Epithelial cell of proximal tubule (primary cell): ENCODE results near the gene TAF6L. TPM values are rescaled to one million over a fixed set of nuclear protein-coding genes. Genes with fewer than 3 reads are reported as not detected.

Experiments used
- DNase-seq: peaks from one replicate; pipeline ENCODE4 v3.0.0-alpha.2; 2011; ENCODE audit warnings: low read depth
- H3K4me3 ChIP-seq: 2 replicates; pipeline ENCODE4 v1.5.1; 2011; ENCODE audit warnings: low read depth, mild to moderate bottlenecking, low read length
- total RNA-seq: library from RNA; depleted of rRNA; stranded (reverse); fragments of >200 nt; gene quantifications from 2 replicates; pipeline ENCODE4 v1.2.3, GENCODE V29; 2015
- TF ChIP-seq, protein P1 (sequence below): conservative IDR thresholded peaks from 2 replicates; pipeline ENCODE4 v1.5.1; 2012; ENCODE audit warnings: low read depth, mild to moderate bottlenecking, low read length

TAF6L gene
- total RNA-seq, 1 donor from 2014 or later, result 12.4 TPM

DNA sequence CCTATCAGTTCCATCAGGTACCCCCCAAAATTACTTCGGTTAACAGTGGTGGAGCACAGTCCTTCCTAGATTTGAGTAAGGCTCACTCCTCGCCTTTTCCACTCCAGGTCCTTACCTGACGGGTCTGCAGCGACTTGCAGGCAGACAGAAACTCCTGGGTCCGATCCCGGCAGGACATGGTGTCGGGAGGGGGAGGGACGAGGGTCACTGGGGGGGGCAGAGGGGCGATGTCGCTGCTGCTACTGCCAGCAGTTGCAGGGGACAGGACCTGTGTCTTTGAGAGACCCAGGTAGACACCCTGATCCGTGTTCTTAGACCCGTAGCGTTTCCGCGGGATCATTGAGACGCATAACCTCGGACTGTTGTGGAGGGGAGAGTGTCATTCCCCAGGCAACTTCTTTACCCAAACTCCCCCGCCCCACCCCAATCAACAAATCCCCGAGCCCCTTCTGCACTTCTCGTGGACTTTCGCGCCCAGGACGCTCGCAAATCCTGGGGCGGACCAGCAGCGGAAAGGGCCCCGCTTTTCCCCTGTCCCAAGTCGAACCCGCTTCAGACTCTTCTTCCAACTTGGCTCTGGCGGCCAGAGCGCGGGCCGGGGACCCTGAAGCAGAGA is 59.8 kb downstream of the TAF6L start:
- DNase-seq, result no peak
- peak overlapping the region; percentile 97 for H3K4me3 ChIP-seq
- TF ChIP-seq, protein P1, sequence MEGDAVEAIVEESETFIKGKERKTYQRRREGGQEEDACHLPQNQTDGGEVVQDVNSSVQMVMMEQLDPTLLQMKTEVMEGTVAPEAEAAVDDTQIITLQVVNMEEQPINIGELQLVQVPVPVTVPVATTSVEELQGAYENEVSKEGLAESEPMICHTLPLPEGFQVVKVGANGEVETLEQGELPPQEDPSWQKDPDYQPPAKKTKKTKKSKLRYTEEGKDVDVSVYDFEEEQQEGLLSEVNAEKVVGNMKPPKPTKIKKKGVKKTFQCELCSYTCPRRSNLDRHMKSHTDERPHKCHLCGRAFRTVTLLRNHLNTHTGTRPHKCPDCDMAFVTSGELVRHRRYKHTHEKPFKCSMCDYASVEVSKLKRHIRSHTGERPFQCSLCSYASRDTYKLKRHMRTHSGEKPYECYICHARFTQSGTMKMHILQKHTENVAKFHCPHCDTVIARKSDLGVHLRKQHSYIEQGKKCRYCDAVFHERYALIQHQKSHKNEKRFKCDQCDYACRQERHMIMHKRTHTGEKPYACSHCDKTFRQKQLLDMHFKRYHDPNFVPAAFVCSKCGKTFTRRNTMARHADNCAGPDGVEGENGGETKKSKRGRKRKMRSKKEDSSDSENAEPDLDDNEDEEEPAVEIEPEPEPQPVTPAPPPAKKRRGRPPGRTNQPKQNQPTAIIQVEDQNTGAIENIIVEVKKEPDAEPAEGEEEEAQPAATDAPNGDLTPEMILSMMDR, result no peak

DNA sequence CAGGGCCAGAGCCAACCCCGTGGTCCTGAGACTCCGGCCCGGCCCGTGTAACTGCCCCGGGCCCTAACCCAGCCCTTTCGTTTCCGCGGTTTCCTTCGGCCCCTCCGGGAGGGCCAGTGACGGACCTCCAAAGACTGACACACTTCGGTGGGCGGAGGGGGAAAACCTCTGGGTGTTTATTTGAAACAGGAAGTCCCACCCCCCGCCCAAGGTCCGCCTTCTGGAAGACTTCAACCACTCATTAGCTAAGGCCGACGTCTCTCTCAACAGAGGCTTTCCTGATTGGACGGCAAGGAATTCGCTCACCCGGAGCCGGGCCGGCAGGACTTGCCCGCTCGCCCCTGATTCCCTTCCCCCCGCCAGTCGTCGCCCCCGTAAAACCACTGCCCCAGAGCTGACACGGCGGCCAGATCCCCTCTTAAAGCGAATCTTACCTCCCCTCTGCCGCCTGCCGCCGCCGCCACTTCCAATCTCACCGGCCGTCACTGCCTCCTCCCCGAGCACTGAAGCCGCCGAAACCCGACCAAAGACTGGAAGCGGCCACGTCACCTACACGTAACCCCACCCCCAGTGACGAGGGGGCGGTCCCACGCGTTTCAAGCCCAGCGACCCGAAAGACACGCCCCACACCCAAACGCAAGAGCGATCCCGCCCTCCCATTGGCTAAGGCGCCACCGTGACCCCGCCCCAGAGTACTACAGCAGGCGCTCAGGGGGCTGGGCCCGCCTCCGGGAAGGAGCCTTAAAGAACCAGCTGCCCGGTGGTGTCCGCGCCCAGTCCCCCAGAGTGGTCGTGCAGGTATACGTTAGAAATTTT is 60.5 kb downstream of the TAF6L start, which contains the start of gene STX5:
STX5 (minus strand) TSS at position 532 of the 816 bp plus-strand sequence. CDS start 808 bp downstream, outside the sequence.
- DNase-seq, result peak; percentile 84
- TF ChIP-seq, protein P1, result no peak
- peak within 1 kb of the TSS; percentile 97 for H3K4me3 ChIP-seq

DNA sequence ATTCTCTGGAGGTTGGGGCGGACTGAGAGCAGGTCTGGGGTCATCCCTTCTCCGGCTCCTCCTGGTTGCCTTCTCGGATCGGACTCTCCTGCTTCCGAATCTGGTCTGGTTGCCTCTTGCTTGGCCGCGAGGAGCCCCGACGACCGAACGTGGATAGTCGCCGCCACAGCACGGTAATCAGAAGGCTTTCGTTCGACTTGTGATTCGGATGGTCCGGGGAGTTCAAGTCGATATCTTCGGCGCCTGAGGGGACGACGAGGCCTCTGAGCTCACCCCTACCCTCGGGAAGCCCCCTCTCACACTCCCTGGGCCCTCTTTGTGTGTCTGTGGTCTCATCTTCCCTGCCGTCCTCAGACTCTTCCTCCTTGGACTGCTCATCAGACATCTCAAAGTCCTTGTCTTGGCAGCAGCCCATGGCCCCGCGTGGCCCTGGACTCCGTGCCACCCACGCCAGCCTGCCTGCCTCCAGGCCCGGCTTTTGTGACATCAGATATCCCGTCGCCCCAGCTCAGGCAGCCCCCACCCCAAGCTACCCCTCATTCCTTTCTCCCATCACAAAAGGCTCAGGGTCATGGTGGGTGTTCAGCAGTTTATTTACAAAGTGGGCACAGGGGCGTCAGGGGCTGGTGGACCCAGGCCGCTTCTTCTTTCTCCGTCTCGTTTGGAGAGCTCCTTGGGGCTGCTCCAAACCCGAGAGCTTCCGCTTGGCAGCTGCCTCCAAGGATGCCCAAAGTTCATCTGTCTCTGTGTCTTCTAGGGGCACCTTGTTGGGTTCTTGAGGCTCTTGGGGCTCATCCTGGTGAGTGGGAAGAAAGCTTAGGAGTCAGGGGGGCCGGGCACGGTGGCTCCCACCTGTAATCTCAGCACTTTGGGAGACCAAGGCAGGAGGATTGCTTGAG is 61.4 kb downstream of the TAF6L start, which contains the start of gene TEX54:
TEX54 (minus strand) TSS at position 506 of the 899 bp plus-strand sequence.
- TF ChIP-seq, protein P1, result no peak
- no peak for DNase-seq

DNA sequence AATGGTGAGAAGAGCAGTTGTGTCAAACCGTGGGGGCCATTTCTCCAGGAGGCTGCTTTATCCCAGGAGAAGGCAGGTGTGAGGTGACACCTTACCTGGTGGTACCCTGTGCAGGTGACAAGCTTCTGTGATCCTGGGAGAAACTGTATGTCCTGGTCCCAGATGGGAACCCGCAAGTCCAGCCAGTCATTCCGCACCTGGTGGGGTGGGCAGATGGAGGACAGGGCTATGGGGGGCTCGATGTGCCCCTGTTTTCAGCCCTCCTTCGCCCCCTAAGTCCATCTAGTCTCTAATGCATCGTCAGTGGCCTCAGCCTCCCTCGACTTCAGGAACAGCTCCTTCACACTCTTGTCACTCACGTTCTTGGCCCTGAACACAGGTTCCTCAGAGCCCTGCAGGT is 64.1 kb downstream of the TAF6L start:
- TF ChIP-seq, protein P1, result no peak
- DNase-seq, result no peak

More for the DNA sequence above, 61.4 kb downstream of the TAF6L start, which contains the start of gene TEX54:
- peak within 1 kb of the TSS; percentile 97 for H3K4me3 ChIP-seq

More for the DNA sequence above, 64.1 kb downstream of the TAF6L start:
- no peak overlapping the region for H3K4me3 ChIP-seq

Other genes with a start within 250 kb of the TAF6L start
- 198 and 296 TPM in 2 replicates for gene AHNAK, start 224.6 kb upstream of the TAF6L start, total RNA-seq
- gene EEF1G, start 197.5 kb upstream of the TAF6L start, total RNA-seq, result 2,115 and 2,170 TPM in 2 replicates
- gene TUT1, start 179.9 kb upstream of the TAF6L start, total RNA-seq, result 9.4 and 10.1 TPM in 2 replicates
- 109 and 153 TPM in 2 replicates for gene MTA2, start 169.5 kb upstream of the TAF6L start, total RNA-seq
- 29.7 and 31.8 TPM in 2 replicates for gene EML3, start 158.6 kb upstream of the TAF6L start, total RNA-seq
- gene ROM1, start 158.1 kb upstream of the TAF6L start, total RNA-seq, result 1.2 and 1.4 TPM in 2 replicates
- 43.6 and 67.7 TPM in 2 replicates for gene B3GAT3, start 149.4 kb upstream of the TAF6L start, total RNA-seq
- gene GANAB, start 124.8 kb upstream of the TAF6L start, total RNA-seq, result 191 and 281 TPM in 2 replicates
- 19.4 and 26.5 TPM in 2 replicates for gene INTS5, start 118.1 kb upstream of the TAF6L start, total RNA-seq
- gene C11orf98, start 106.2 kb upstream of the TAF6L start, total RNA-seq, result 125 and 129 TPM in 2 replicates
- gene CSKMT, start 106.1 kb upstream of the TAF6L start, total RNA-seq, result 21.0 and 26.3 TPM in 2 replicates
- 18.6 and 27.9 TPM in 2 replicates for gene UQCC3, start 99.7 kb upstream of the TAF6L start, total RNA-seq
- gene LBHD1, start 99.1 kb upstream of the TAF6L start, total RNA-seq, result 2.2 and 3.0 TPM in 2 replicates
- 162 and 235 TPM in 2 replicates for gene UBXN1, start 92.3 kb upstream of the TAF6L start, total RNA-seq
- not detected in 2 replicates for gene LRRN4CL, start 81.9 kb upstream of the TAF6L start, total RNA-seq
- gene BSCL2, start 64.0 kb upstream of the TAF6L start, total RNA-seq, result 42.1 and 96.6 TPM in 2 replicates
- gene GNG3, start 63.7 kb upstream of the TAF6L start, total RNA-seq, result not detected in 2 replicates
- gene HNRNPUL2, start 43.9 kb upstream of the TAF6L start, total RNA-seq, result 8.0 and 8.5 TPM in 2 replicates
- 35.7 and 39.1 TPM in 2 replicates for gene TTC9C, start 42.9 kb upstream of the TAF6L start, total RNA-seq
- gene ZBTB3, start 17.2 kb upstream of the TAF6L start, total RNA-seq, result 10.6 and 16.8 TPM in 2 replicates
- 88.2 and 137 TPM in 2 replicates for gene POLR2G, start 9.8 kb upstream of the TAF6L start, total RNA-seq
- gene TMEM179B, start 16.0 kb downstream of the TAF6L start, total RNA-seq, result 52.8 and 97.7 TPM in 2 replicates
- gene TMEM223, start 20.6 kb downstream of the TAF6L start, total RNA-seq, result 51.1 and 58.9 TPM in 2 replicates
- gene NXF1, start 34.0 kb downstream of the TAF6L start, total RNA-seq, result 49.4 and 56.3 TPM in 2 replicates
- 21.2 and 28.6 TPM in 2 replicates for gene STX5, start 60.7 kb downstream of the TAF6L start, total RNA-seq
- not detected in 2 replicates for gene TEX54, start 61.4 kb downstream of the TAF6L start, total RNA-seq
- 55.3 and 87.4 TPM in 2 replicates for gene WDR74, start 68.2 kb downstream of the TAF6L start, total RNA-seq
- 97.4 and 219 TPM in 2 replicates for gene SLC3A2, start 109.5 kb downstream of the TAF6L start, total RNA-seq
- gene CHRM1, start 150.0 kb downstream of the TAF6L start, total RNA-seq, result not detected in 2 replicates
- not detected in 2 replicates for gene SLC22A6, start 213.6 kb downstream of the TAF6L start, total RNA-seq
- gene SLC22A8, start 244.4 kb downstream of the TAF6L start, total RNA-seq, result not detected in 2 replicates